ENCODE measurements around the gene PER3. TPM values are rescaled to one million over a fixed set of nuclear protein-coding genes. Genes with fewer than 3 reads are reported as not detected.

Gene PER3
- total RNA-seq: 6.5 and 7.7 TPM in 2 replicates

GRCh38 chr1:7783826-7784491 is at the start of gene PER3:
TSS of gene PER3 (plus strand) at chr1:7784291. CDS start at chr1:7784878, 587 bp downstream.

DNA sequence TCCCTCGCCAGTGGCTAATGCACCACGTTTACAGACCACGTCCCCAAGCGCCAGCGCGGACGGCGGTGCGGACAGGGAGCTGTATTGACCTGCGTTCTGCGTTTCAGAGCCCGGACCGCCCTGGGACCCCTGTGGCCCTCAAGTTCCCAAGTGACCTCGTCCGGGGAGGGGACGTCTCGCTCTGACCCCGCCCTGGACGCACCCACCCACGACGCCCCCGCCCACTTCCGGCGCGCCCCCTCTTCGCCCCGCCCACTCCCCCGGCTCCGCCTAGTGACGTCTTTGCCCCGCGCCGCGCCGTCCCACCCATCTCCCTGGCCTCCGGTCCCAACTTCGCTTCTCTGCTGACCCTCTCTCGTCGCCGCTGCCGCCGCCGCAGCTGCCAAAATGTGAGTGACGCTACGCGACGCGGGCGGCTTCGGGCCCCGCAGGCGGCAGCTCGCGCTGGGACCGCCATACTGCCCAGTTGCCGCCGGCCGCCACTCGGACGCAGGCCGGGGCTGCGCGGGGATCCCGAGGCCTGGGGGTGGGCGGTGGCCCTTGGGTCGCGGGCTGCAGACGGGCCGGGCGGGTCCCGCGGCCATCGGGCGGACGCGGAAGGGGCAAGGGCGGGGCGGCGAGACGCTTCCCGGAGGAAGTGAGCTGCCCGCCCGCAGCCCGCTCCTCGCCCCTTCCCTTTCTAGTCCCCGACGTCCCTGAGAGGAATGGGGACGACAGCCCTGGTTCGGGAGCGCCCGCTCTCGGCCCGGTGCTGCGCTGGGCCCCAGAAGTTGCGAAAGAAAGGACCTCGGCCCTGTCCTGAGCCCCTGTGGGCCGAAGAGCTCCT is 12.9 kb upstream of the PER3 start, which contains the start of gene VAMP3:
Gene VAMP3, plus strand, starts transcription at position 300 of the 826 bp plus-strand sequence. Its CDS starts 88 bp downstream, at position 388.

DNA sequence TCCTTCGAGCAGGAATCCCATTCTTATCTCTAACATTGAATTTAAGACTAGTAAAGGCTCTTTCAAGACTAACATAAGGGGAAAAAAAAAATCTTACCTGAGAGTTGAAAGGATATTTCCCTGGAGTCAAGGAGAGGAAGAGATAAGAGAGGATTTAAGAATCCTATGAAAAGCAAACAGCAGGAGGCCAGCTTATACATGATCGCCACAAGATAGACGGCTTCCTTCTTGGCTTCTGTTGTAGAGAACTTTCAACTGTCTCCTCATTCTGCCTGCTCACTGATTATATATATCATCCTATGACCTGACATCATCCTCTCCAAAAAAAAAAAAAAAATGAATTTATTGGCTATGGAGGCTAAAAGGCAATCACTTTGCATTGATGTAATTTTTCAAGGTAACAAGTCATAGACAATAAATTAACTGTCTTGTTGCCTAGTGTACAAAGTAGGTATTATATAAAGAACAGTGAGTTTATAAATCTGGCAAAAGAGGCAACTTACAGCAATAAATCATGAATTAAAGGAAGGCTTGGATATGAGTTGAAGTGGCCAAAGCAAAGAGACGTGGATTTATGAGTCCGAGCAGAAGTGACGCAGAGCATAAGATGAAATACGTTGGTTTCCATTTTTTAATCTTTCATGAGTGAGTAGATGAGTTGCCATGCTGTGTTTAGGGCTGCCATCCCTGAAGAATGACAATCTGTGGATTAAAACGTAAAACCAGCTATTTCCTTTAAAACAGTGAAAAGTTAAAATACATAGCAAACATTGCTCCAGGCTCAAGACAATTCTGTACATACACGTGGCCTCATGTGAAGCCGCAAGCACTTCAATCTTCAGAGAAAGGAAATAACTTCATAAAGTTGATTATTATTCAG is 69.0 kb downstream of the PER3 start, which contains the start of gene UTS2:
Gene UTS2, minus strand, starts transcription at position 262 of the 880 bp plus-strand sequence. Its CDS starts 62 bp downstream, at position 200.

Other genes with a start within 250 kb of the PER3 start
- gene VAMP3, start 13.0 kb upstream of the PER3 start, total RNA-seq: 51.9 and 92.3 TPM in 2 replicates
- 0.21 TPM in 1 of 2 replicates, not detected in the other for gene UTS2, start 68.8 kb downstream of the PER3 start, total RNA-seq
- gene TNFRSF9, start 156.5 kb downstream of the PER3 start, total RNA-seq: 0.64 and 2.7 TPM in 2 replicates
- gene PARK7, start 177.4 kb downstream of the PER3 start, total RNA-seq: 189 and 241 TPM in 2 replicates
- gene ERRFI1, start 242.0 kb downstream of the PER3 start, total RNA-seq: 266 and 296 TPM in 2 replicates

Data from nasal cavity respiratory epithelium epithelial cell of viscerocranial mucosa (primary cell).